HEK293 (cell line): ENCODE results near the gene GBF1.
A peak's percentile ranks its signal among the peaks of the same experiment; 100 is the strongest.

Experiments used
- EGR2 ChIP-seq: fragments of 450-650 bp; formaldehyde crosslinking; IDR thresholded peaks from 2 replicates; pipeline ENCODE4 v1.5.1; 2016; ENCODE audit warnings: low read depth, missing biosample characterization, missing genetic modification characterization
- GLIS1 ChIP-seq: fragments of 450-650 bp; formaldehyde crosslinking; IDR thresholded peaks from 2 replicates; pipeline ENCODE4 v1.5.1; 2016; ENCODE audit warnings: missing biosample characterization, missing genetic modification characterization
- GLIS2 ChIP-seq: fragments of 450-650 bp; formaldehyde crosslinking; IDR thresholded peaks from 2 replicates; pipeline ENCODE4 v1.5.1; 2016; ENCODE audit warnings: missing biosample characterization, missing genetic modification characterization
- KLF17 ChIP-seq: fragments of 450-650 bp; formaldehyde crosslinking; IDR thresholded peaks from 2 replicates; pipeline ENCODE4 v1.5.1; 2016; ENCODE audit warnings: missing biosample characterization, missing genetic modification characterization
- ZBTB11 ChIP-seq: fragments of 450-650 bp; formaldehyde crosslinking; conservative IDR thresholded peaks from 2 replicates; pipeline ENCODE4 v1.5.1; 2016; ENCODE audit warnings: low read depth, missing biosample characterization, missing genetic modification characterization
- ZBTB20 ChIP-seq: fragments of 450-650 bp; formaldehyde crosslinking; IDR thresholded peaks from 2 replicates; pipeline ENCODE4 v1.5.1; 2016; ENCODE audit warnings: missing biosample characterization, missing genetic modification characterization
- ZBTB7A ChIP-seq: fragments of 450-650 bp; formaldehyde crosslinking; IDR thresholded peaks from 2 replicates; pipeline ENCODE4 v1.5.1; 2016; ENCODE audit warnings: low read depth, missing biosample characterization, missing genetic modification characterization
- ZNF133 ChIP-seq: fragments of 450-650 bp; formaldehyde crosslinking; IDR thresholded peaks from 2 replicates; pipeline ENCODE4 v1.5.1; 2016; ENCODE audit warnings: missing biosample characterization, missing genetic modification characterization
- ZNF138 ChIP-seq: fragments of 450-650 bp; formaldehyde crosslinking; IDR thresholded peaks from 2 replicates; pipeline ENCODE4 v1.5.1; 2016; ENCODE audit warnings: missing biosample characterization, missing genetic modification characterization, borderline replicate concordance
- ZNF169 ChIP-seq: fragments of 450-650 bp; formaldehyde crosslinking; IDR thresholded peaks from 2 replicates; pipeline ENCODE4 v1.5.1; 2016; ENCODE audit warnings: missing biosample characterization, missing genetic modification characterization
- ZNF2 ChIP-seq: fragments of 450-650 bp; formaldehyde crosslinking; IDR thresholded peaks from 2 replicates; pipeline ENCODE4 v1.5.1; 2016; ENCODE audit warnings: missing biosample characterization, missing genetic modification characterization
- ZNF214 ChIP-seq: fragments of 450-650 bp; formaldehyde crosslinking; IDR thresholded peaks from 2 replicates; pipeline ENCODE4 v1.5.1; 2017; ENCODE audit warnings: missing biosample characterization, mild to moderate bottlenecking, missing genetic modification characterization, borderline replicate concordance
- ZNF239 ChIP-seq: fragments of 450-650 bp; formaldehyde crosslinking; IDR thresholded peaks from 2 replicates; pipeline ENCODE4 v1.5.1; 2016; ENCODE audit warnings: missing biosample characterization, missing genetic modification characterization
- ZNF266 ChIP-seq: fragments of 450-650 bp; formaldehyde crosslinking; IDR thresholded peaks from 2 replicates; pipeline ENCODE4 v1.5.1; 2016; ENCODE audit warnings: missing biosample characterization, missing genetic modification characterization, low read depth
- ZNF324 ChIP-seq: fragments of 450-650 bp; formaldehyde crosslinking; IDR thresholded peaks from 2 replicates; pipeline ENCODE4 v1.5.1; 2016; ENCODE audit warnings: missing biosample characterization, missing genetic modification characterization
- ZNF341 ChIP-seq: fragments of 450-650 bp; formaldehyde crosslinking; IDR thresholded peaks from 2 replicates; pipeline ENCODE4; 2016; ENCODE audit warnings: low read depth, missing biosample characterization, missing genetic modification characterization
- ZNF362 ChIP-seq: fragments of 450-650 bp; formaldehyde crosslinking; IDR thresholded peaks from 2 replicates; pipeline ENCODE4 v1.5.1; 2016; ENCODE audit warnings: missing biosample characterization, missing genetic modification characterization
- ZNF391 ChIP-seq: fragments of 450-650 bp; formaldehyde crosslinking; IDR thresholded peaks from 2 replicates; pipeline ENCODE4 v1.5.1; 2016; ENCODE audit warnings: low read depth, missing biosample characterization, missing genetic modification characterization, borderline replicate concordance
- ZNF514 ChIP-seq: fragments of 450-650 bp; formaldehyde crosslinking; IDR thresholded peaks from 2 replicates; pipeline ENCODE4 v1.5.1; 2016; ENCODE audit warnings: missing biosample characterization, missing genetic modification characterization
- ZNF549 ChIP-seq: fragments of 450-650 bp; IDR thresholded peaks from 2 replicates; pipeline ENCODE4 v1.5.1; 2018; ENCODE audit warnings: missing biosample characterization, missing genetic modification characterization, mild to moderate bottlenecking, inconsistent platforms, moderate library complexity
- ZNF560 ChIP-seq: fragments of 450-650 bp; formaldehyde crosslinking; IDR thresholded peaks from 2 replicates; pipeline ENCODE4 v1.5.1; 2017; ENCODE audit warnings: missing biosample characterization, missing genetic modification characterization, borderline replicate concordance
- ZNF776 ChIP-seq: fragments of 450-650 bp; formaldehyde crosslinking; IDR thresholded peaks from 2 replicates; pipeline ENCODE4 v1.5.0; 2017; ENCODE audit warnings: missing biosample characterization, missing genetic modification characterization, borderline replicate concordance
- ZNF791 ChIP-seq: fragments of 450-650 bp; formaldehyde crosslinking; IDR thresholded peaks from 2 replicates; pipeline ENCODE4 v1.5.1; 2016; ENCODE audit warnings: missing biosample characterization, missing genetic modification characterization
- ZNF843 ChIP-seq: fragments of 450-650 bp; formaldehyde crosslinking; IDR thresholded peaks from 2 replicates; pipeline ENCODE4 v1.5.1; 2016; ENCODE audit warnings: missing biosample characterization, missing genetic modification characterization
- ZSCAN16 ChIP-seq: fragments of 450-650 bp; formaldehyde crosslinking; IDR thresholded peaks from 2 replicates; pipeline ENCODE4 v1.5.1; 2016; ENCODE audit warnings: missing biosample characterization, missing genetic modification characterization
- TF ChIP-seq, protein P1 (sequence below): fragments of 450-650 bp; formaldehyde crosslinking; IDR thresholded peaks from 2 replicates; pipeline ENCODE4 v1.5.1; 2016; ENCODE audit warnings: missing biosample characterization, missing genetic modification characterization
- TF ChIP-seq, protein P2 (sequence below): fragments of 450-650 bp; formaldehyde crosslinking; IDR thresholded peaks from 2 replicates; pipeline ENCODE4 v1.5.1; 2016; ENCODE audit warnings: missing biosample characterization, missing genetic modification characterization

GBF1 gene

GRCh38 chr10:102408728-102409603 is 163.6 kb downstream of the GBF1 start (continued):
- TF ChIP-seq, protein P1, sequence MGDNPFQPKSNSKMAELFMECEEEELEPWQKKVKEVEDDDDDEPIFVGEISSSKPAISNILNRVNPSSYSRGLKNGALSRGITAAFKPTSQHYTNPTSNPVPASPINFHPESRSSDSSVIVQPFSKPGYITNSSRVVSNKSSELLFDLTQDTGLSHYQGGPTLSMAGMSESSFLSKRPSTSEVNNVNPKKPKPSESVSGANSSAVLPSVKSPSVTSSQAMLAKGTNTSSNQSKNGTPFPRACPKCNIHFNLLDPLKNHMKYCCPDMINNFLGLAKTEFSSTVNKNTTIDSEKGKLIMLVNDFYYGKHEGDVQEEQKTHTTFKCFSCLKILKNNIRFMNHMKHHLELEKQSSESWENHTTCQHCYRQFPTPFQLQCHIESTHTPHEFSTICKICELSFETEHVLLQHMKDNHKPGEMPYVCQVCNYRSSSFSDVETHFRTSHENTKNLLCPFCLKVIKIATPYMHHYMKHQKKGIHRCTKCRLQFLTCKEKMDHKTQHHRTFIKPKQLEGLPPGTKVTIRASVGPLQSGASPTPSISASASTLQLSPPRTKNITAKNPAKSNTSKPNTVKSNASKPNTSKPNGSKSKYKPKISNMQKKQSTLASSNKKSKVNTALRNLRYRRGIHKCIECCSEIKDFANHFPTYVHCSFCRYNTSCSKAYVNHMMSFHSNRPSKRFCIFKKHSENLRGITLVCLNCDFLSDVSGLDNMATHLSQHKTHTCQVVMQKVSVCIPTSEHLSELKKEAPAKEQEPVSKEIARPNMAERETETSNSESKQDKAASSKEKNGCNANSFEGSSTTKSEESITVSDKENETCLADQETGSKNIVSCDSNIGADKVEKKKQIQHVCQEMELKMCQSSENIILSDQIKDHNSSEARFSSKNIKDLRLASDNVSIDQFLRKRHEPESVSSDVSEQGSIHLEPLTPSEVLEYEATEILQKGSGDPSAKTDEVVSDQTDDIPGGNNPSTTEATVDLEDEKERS (tag by site-specific recombination): no peak
- TF ChIP-seq ZNF138 (tag by site-specific recombination) (no peak), ZNF362 (tag by site-specific recombination) (no peak), ZNF341 (tag by site-specific recombination) (peak; percentile 68), GLIS1 (tag by site-specific recombination) (peak; percentile 92), ZNF843 (no peak), ZNF514 (tag by site-specific recombination) (no peak), EGR2 (tag by site-specific recombination) (peak; percentile 85), ZNF791 (tag by site-specific recombination) (no peak), ZBTB11 (tag by site-specific recombination) (no peak), ZNF776 (tag by site-specific recombination) (no peak), ZSCAN16 (tag by site-specific recombination) (no peak), ZNF214 (tag by site-specific recombination) (no peak), ZNF324 (tag by site-specific recombination) (no peak), ZNF549 (tag by site-specific recombination) (no peak), ZBTB7A (tag by site-specific recombination) (peak; percentile 32; the same call in 1 of the 2 replicates), ZNF169 (tag by site-specific recombination) (no peak), ZBTB20 (tag by site-specific recombination) (no peak), ZNF239 (tag by site-specific recombination) (no peak), GLIS2 (tag by site-specific recombination) (peak; percentile 89), ZNF391 (tag by site-specific recombination) (no peak), ZNF560 (tag by site-specific recombination) (no peak), ZNF2 (no peak), ZNF266 (tag by site-specific recombination) (no peak), KLF17 (tag by site-specific recombination) (0 out of 2 replicates have a peak, but pooled peaks have one; percentile 14), ZNF133 (tag by site-specific recombination) (no peak)
- TF ChIP-seq, protein P2, sequence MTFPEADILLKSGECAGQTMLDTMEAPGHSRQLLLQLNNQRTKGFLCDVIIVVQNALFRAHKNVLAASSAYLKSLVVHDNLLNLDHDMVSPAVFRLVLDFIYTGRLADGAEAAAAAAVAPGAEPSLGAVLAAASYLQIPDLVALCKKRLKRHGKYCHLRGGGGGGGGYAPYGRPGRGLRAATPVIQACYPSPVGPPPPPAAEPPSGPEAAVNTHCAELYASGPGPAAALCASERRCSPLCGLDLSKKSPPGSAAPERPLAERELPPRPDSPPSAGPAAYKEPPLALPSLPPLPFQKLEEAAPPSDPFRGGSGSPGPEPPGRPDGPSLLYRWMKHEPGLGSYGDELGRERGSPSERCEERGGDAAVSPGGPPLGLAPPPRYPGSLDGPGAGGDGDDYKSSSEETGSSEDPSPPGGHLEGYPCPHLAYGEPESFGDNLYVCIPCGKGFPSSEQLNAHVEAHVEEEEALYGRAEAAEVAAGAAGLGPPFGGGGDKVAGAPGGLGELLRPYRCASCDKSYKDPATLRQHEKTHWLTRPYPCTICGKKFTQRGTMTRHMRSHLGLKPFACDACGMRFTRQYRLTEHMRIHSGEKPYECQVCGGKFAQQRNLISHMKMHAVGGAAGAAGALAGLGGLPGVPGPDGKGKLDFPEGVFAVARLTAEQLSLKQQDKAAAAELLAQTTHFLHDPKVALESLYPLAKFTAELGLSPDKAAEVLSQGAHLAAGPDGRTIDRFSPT: peak; percentile 85
